Measurements from ENCODE around the gene CA11. TPM values are rescaled to one million over a fixed set of nuclear protein-coding genes. Genes with fewer than 3 reads are reported as not detected.

The CA11 gene
- total and polyA plus RNA-seq, 2 donors (not counting 1 experiment from before 2014, with no cell fraction given), result 1.7 to 4.1 TPM

DNA sequence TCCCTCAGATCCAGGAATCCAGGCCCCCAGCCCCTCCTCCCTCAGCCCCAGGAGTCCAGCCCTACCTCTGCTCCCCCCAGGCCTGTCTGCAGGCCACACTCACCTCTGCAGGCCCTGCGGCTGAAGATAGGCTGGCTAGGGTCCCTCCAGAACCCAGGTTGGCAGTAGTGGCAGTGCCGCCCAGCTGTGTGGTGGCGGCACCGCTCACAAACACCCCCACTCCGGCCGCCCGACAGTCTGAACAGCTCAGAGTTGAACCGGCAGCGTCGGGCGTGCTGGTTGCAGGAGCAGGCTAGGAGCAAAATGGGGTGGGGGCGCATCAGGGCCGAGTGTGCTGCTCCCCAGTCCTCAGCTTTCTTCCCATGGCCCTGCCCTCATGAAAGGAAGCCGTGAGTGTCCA, 18.5 kb upstream of the CA11 start:
- H3K9me3 ChIP-seq (ENCODE audit: control insufficient read depth, insufficient read depth, low read depth, low read length), result no peaks in the 10 kb centered on the region
- DNase-seq (ENCODE audit: low read depth in 2 of 2), result no peak
- H2AFZ ChIP-seq (ENCODE audit: low read length), result no peak overlapping the region
- no peaks in the 10 kb centered on the region for H3K27me3 ChIP-seq (ENCODE audit: control insufficient read depth, insufficient read depth, low read length)
- H3K4me3 ChIP-seq (replicated peaks in 1 of 4; ENCODE audit: control extremely low read depth in 1 of 4, insufficient read depth in 1 of 4, low read depth in 3 of 4, low read length in 4 of 4), result no peak overlapping the region
- H3K4me1 ChIP-seq (ENCODE audit: control insufficient read depth, extremely low read depth, insufficient read depth, low read length), result no peaks in the 10 kb centered on the region
- H3K36me3 ChIP-seq (ENCODE audit: control insufficient read depth, insufficient read depth, low read length), result no peaks in the 10 kb centered on the region
- H3K27ac ChIP-seq (ENCODE audit: insufficient read depth, low read length), result no peak overlapping the region
- no peak overlapping the region for H3K4me2 ChIP-seq (ENCODE audit: extremely low read depth, insufficient read depth, low read length)
- no peak overlapping the region for H3K9ac ChIP-seq (ENCODE audit: insufficient read depth, low read length)
- TF ChIP-seq, protein P1, sequence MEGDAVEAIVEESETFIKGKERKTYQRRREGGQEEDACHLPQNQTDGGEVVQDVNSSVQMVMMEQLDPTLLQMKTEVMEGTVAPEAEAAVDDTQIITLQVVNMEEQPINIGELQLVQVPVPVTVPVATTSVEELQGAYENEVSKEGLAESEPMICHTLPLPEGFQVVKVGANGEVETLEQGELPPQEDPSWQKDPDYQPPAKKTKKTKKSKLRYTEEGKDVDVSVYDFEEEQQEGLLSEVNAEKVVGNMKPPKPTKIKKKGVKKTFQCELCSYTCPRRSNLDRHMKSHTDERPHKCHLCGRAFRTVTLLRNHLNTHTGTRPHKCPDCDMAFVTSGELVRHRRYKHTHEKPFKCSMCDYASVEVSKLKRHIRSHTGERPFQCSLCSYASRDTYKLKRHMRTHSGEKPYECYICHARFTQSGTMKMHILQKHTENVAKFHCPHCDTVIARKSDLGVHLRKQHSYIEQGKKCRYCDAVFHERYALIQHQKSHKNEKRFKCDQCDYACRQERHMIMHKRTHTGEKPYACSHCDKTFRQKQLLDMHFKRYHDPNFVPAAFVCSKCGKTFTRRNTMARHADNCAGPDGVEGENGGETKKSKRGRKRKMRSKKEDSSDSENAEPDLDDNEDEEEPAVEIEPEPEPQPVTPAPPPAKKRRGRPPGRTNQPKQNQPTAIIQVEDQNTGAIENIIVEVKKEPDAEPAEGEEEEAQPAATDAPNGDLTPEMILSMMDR (conservative IDR thresholded peaks at IDR 0.05 in 1 of 2, IDR thresholded peaks at IDR 0.05 in 1 of 2; ENCODE audit: low read depth in 1 of 2, low read length in 2 of 2), result no peak
- TF ChIP-seq EZH2 (IDR thresholded peaks at IDR 0.05; ENCODE audit: low read length, missing control alignments), result no peak
- no peaks in the 10 kb centered on the region for H4K20me1 ChIP-seq (ENCODE audit: control insufficient read depth, extremely low read depth, insufficient read depth, low read length)
- H3K79me2 ChIP-seq (ENCODE audit: control insufficient read depth, insufficient read depth, low read length), result no peaks in the 10 kb centered on the region

DNA sequence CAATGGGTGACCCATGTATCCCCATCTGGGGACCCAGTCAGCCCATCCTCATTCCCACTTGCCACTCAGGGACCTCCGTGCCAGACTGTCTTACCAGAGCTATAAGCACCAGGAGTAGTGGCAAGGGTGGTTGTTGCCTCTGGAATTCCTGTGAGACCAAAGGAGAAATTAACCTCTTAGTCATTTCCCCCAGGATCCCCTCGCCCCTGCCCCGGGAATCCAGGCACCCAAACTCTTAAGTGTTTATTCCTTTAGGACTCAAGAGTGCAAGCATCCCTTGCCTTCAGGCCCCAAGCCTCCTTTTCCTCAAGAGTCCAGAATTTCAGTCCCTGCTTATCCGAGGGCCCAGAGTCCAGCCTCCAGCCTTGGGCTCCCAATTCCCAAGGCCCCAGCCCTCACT, 17.7 kb upstream of the CA11 start:
- H3K4me2 ChIP-seq (ENCODE audit: extremely low read depth, insufficient read depth, low read length), result no peak overlapping the region
- H4K20me1 ChIP-seq (ENCODE audit: control insufficient read depth, extremely low read depth, insufficient read depth, low read length), result no peaks in the 10 kb centered on the region
- H3K36me3 ChIP-seq (ENCODE audit: control insufficient read depth, insufficient read depth, low read length), result no peaks in the 10 kb centered on the region
- no peaks in the 10 kb centered on the region for H3K79me2 ChIP-seq (ENCODE audit: control insufficient read depth, insufficient read depth, low read length)
- no peak for DNase-seq (ENCODE audit: low read depth in 2 of 2)
- no peak overlapping the region for H2AFZ ChIP-seq (ENCODE audit: low read length)
- no peak overlapping the region for H3K27ac ChIP-seq (ENCODE audit: insufficient read depth, low read length)
- no peak overlapping the region for H3K4me3 ChIP-seq (replicated peaks in 1 of 4; ENCODE audit: control extremely low read depth in 1 of 4, insufficient read depth in 1 of 4, low read depth in 3 of 4, low read length in 4 of 4)
- TF ChIP-seq EZH2 (IDR thresholded peaks at IDR 0.05; ENCODE audit: low read length, missing control alignments), result no peak
- TF ChIP-seq, protein P1 (conservative IDR thresholded peaks at IDR 0.05 in 1 of 2, IDR thresholded peaks at IDR 0.05 in 1 of 2; ENCODE audit: low read depth in 1 of 2, low read length in 2 of 2), result no peak
- H3K9ac ChIP-seq (ENCODE audit: insufficient read depth, low read length), result no peak overlapping the region
- H3K4me1 ChIP-seq (ENCODE audit: control insufficient read depth, extremely low read depth, insufficient read depth, low read length), result no peaks in the 10 kb centered on the region
- H3K9me3 ChIP-seq (ENCODE audit: control insufficient read depth, insufficient read depth, low read depth, low read length), result no peaks in the 10 kb centered on the region
- no peaks in the 10 kb centered on the region for H3K27me3 ChIP-seq (ENCODE audit: control insufficient read depth, insufficient read depth, low read length)

DNA sequence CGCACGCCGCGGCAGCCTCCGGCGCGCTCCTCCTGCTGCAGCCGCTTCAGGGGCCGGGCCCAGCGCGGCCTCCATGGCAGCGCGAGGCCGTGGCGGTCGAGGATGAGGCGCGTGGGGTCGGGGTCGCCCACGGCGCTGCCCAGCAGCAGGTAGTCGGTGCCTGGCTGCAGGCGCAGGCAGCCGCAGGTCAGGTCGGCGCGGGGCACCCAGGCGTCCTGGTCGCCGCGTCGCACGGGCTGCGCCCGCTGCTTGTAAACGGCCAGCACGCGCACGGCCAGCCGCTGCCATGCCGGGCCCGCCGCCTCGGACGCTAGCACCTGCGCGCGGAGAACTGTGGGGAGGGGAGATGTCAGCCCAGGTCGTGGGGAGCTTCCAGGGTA, 15.7 kb upstream of the CA11 start:
- H3K36me3 ChIP-seq (ENCODE audit: control insufficient read depth, insufficient read depth, low read length), result no peaks in the 10 kb centered on the region
- H3K9me3 ChIP-seq (ENCODE audit: control insufficient read depth, insufficient read depth, low read depth, low read length), result no peaks in the 10 kb centered on the region
- no peak for TF ChIP-seq EZH2 (IDR thresholded peaks at IDR 0.05; ENCODE audit: low read length, missing control alignments)
- TF ChIP-seq, protein P1 (conservative IDR thresholded peaks at IDR 0.05 in 1 of 2, IDR thresholded peaks at IDR 0.05 in 1 of 2; ENCODE audit: low read depth in 1 of 2, low read length in 2 of 2), result no peak
- H3K4me3 ChIP-seq (replicated peaks in 1 of 4; ENCODE audit: control extremely low read depth in 1 of 4, insufficient read depth in 1 of 4, low read depth in 3 of 4, low read length in 4 of 4), result no peak overlapping the region
- DNase-seq (ENCODE audit: low read depth in 2 of 2), result no peak
- no peak overlapping the region for H3K4me2 ChIP-seq (ENCODE audit: extremely low read depth, insufficient read depth, low read length)
- no peaks in the 10 kb centered on the region for H4K20me1 ChIP-seq (ENCODE audit: control insufficient read depth, extremely low read depth, insufficient read depth, low read length)
- H2AFZ ChIP-seq (ENCODE audit: low read length), result no peak overlapping the region
- no peaks in the 10 kb centered on the region for H3K79me2 ChIP-seq (ENCODE audit: control insufficient read depth, insufficient read depth, low read length)
- H3K4me1 ChIP-seq (ENCODE audit: control insufficient read depth, extremely low read depth, insufficient read depth, low read length), result peaks cover 4% of the 10 kb centered on the region
- H3K27ac ChIP-seq (ENCODE audit: insufficient read depth, low read length), result no peak overlapping the region
- H3K9ac ChIP-seq (ENCODE audit: insufficient read depth, low read length), result no peak overlapping the region
- no peaks in the 10 kb centered on the region for H3K27me3 ChIP-seq (ENCODE audit: control insufficient read depth, insufficient read depth, low read length)
